Uterus (tissue), 2 donors: ENCODE results near the gene DDX31.

ENCODE experiments used
- CTCF ChIP-seq, 4 experiments: fragments of 200-600 bp in 2 of 4; fragments of 450-650 bp in 2 of 4; sonication (generic) in 2 of 4; IDR thresholded peaks; one replicate each; pipeline ENCODE4 v1.5.1; 2016 to 2019; ENCODE audit warnings: antibody characterized with exemption in 4 of 4, mild to moderate bottlenecking in 2 of 4, moderate library complexity in 1 of 4
- POLR2A ChIP-seq, 2 donors: fragments of 450-650 bp; IDR thresholded peaks; one replicate each; pipeline ENCODE4 v1.6.1; 2016; ENCODE audit warnings: antibody characterized with exemption in 2 of 2, mild to moderate bottlenecking in 1 of 2, moderate library complexity in 1 of 2

- TF ChIP-seq CTCF (IDR thresholded peaks at IDR 0.05) (no peak), POLR2A (IDR thresholded peaks at IDR 0.05) (no peak)
Measured at GRCh38 chr9:132656299-132656698, 13.5 kb downstream of the DDX31 start.
